Keratinocyte (primary cell): ENCODE results near the gene RNF41. TPM values are rescaled to one million over a fixed set of nuclear protein-coding genes. Genes with fewer than 3 reads are reported as not detected.

ENCODE experiments used
- DNase-seq: peaks from one replicate; pipeline ENCODE4 v3.0.0-alpha.2; 2011; ENCODE audit warnings: low read depth, missing footprints, low spot score
- FAIRE-seq: peaks from 2 replicates; lab custom pipeline; 2011; peaks lifted over from hg19 to GRCh38; lab: Jason Lieb, UNC
- H2AFZ ChIP-seq: 2 replicates; pipeline ENCODE4 v1.6.0; 2012; ENCODE audit warnings: low read length, control low read depth, inconsistent platforms; ENCODE audit not compliant: control insufficient read depth
- H3K27ac ChIP-seq: 2 replicates; pipeline ENCODE4 v1.5.1; 2011; ENCODE audit warnings: low read length; ENCODE audit not compliant: control insufficient read depth, insufficient read depth
- H3K27me3 ChIP-seq: 3 replicates; pipeline ENCODE4 v1.6.0; 2011; ENCODE audit warnings: low read length; ENCODE audit not compliant: control insufficient read depth, insufficient read depth; ENCODE audit errors: extremely low read depth
- H3K36me3 ChIP-seq, 2 experiments: 2 replicates in 1 of 2; 3 replicates in 1 of 2; pipeline ENCODE4 v1.5.1; 2011; ENCODE audit warnings: low read length in 2 of 2, mild to moderate bottlenecking in 1 of 2; ENCODE audit not compliant: control insufficient read depth in 2 of 2, insufficient read depth in 2 of 2; ENCODE audit errors: extremely low read depth in 1 of 2
- H3K4me1 ChIP-seq: 3 replicates; pipeline ENCODE4 v1.5.1; 2011; ENCODE audit warnings: low read length; ENCODE audit not compliant: control insufficient read depth, insufficient read depth; ENCODE audit errors: extremely low read depth
- H3K4me2 ChIP-seq: 3 replicates; pipeline ENCODE4 v1.6.0; 2011; ENCODE audit warnings: low read depth, low read length; ENCODE audit not compliant: control insufficient read depth, insufficient read depth; ENCODE audit errors: extremely low read depth
- H3K4me3 ChIP-seq, 3 experiments: fragments of 200-600 bp in 1 of 3; sonication (generic) in 1 of 3; 2 replicates in 2 of 3; 3 replicates in 1 of 3; pipeline ENCODE4 v1.5.1; 2011 to 2016; ENCODE audit warnings: low read length in 3 of 3, mild to moderate bottlenecking in 3 of 3, control low read depth in 2 of 3, inconsistent platforms in 1 of 3, low read depth in 1 of 3, mixed read lengths in 1 of 3, mixed run types in 1 of 3, moderate library complexity in 1 of 3; ENCODE audit not compliant: control insufficient read depth in 2 of 3, insufficient read depth in 2 of 3; ENCODE audit errors: extremely low read depth in 1 of 3
- H3K79me2 ChIP-seq: 2 replicates; pipeline ENCODE4 v1.6.0; 2012; ENCODE audit warnings: low read length; ENCODE audit not compliant: control insufficient read depth, insufficient read depth
- H3K9ac ChIP-seq: 3 replicates; pipeline ENCODE4 v1.6.0; 2011; ENCODE audit warnings: low read length; ENCODE audit not compliant: control insufficient read depth, insufficient read depth; ENCODE audit errors: extremely low read depth
- H3K9me1 ChIP-seq: 3 replicates; pipeline ENCODE4 v1.6.0; 2011; ENCODE audit warnings: low read length; ENCODE audit not compliant: control insufficient read depth, insufficient read depth; ENCODE audit errors: extremely low read depth
- H3K9me3 ChIP-seq: 2 replicates; pipeline ENCODE4 v1.5.1; 2012; ENCODE audit warnings: low read depth, low read length; ENCODE audit not compliant: control insufficient read depth
- H4K20me1 ChIP-seq: 3 replicates; pipeline ENCODE4 v1.6.0; 2011; ENCODE audit warnings: low read length; ENCODE audit not compliant: control insufficient read depth, insufficient read depth; ENCODE audit errors: extremely low read depth
- EZH2 ChIP-seq: IDR thresholded peaks from one replicate; pipeline ENCODE4 v1.6.1; 2012; ENCODE audit warnings: inconsistent platforms, mild to moderate bottlenecking, low read length, moderate library complexity
- dilution Hi-C: fragments of 300-500 bp; cut with MboI; formaldehyde crosslinking; loops from one replicate; pipeline ENCODE4 v1.7.0; 2020; ENCODE audit warnings: low sequenced_read_pairs; ENCODE audit not compliant: extremely low pct_ligation_motif_present
- polyA plus RNA-seq, 5 experiments: library from polyadenylated mRNA; depleted of rRNA in 3 of 5; stranded (reverse) in 3 of 5; stranded (forward) in 1 of 5; unstranded in 1 of 5; fragments of >200 nt; gene quantifications; 1 replicate in 1 of 5; 2 replicates in 3 of 5; 3 replicates in 1 of 5; pipeline versions ENCODE4 v1.2.1 to v1.2.3, GENCODE V29; 2011 to 2012; ENCODE audit warnings: missing spikeins in 2 of 5, low read depth in 1 of 5, low replicate concordance in 1 of 5
- TF ChIP-seq, protein P1 (sequence below), 3 experiments: IDR thresholded peaks in 1 of 3; conservative IDR thresholded peaks in 1 of 3; optimal IDR thresholded peaks in 1 of 3; 2 replicates in 2 of 3; 3 replicates in 1 of 3; pipeline versions ENCODE3 to v1.5.1; 2011; ENCODE audit warnings: low read length in 3 of 3, mild to moderate bottlenecking in 3 of 3, moderate library complexity in 2 of 3, control low read depth in 1 of 3, inconsistent platforms in 1 of 3; ENCODE audit not compliant: insufficient read depth in 2 of 3; ENCODE audit errors: extremely low read depth in 1 of 3

Gene RNF41
- polyA plus RNA-seq, 1 donor (not counting 4 experiments of a cell fraction or from before 2014, with no cell fraction given), result 42.2 TPM

DNA sequence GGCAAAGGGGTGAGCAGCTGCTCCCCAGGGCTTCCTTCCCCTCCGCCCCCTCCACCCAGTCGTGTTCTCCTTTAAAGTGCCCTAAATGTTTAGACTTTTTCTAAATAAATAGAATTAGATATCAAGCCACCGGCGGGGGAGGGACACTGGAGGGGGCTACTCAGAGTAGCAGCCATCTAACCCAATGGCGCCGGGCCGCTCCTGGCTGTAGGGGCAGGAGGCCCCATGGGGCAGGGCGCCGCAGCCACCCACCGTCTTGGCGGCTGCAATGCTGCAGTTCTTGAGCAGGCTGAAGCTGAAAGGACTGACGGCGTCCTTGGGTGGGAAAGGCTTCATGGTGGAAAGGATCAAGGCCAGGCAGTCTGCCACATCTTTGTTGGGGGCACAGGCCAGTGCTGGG is 21.3 kb upstream of the RNF41 start:
- dilution Hi-C loops, result no loop called here
- no peaks in the 10 kb centered on the region for H3K9me3 ChIP-seq
- FAIRE-seq (no peak), DNase-seq (no peak)
- no peaks in the 10 kb centered on the region for H3K9me1 ChIP-seq
- no peak overlapping the region for H3K4me3 ChIP-seq
- H3K27ac ChIP-seq, result no peak overlapping the region
- no peak overlapping the region for H2AFZ ChIP-seq
- no peak overlapping the region for H3K9ac ChIP-seq
- H3K4me1 ChIP-seq, result no peaks in the 10 kb centered on the region
- no peaks in the 10 kb centered on the region for H3K27me3 ChIP-seq
- H3K36me3 ChIP-seq, result peaks cover 40 to 57% of the 10 kb centered on the region in 2 experiments
- H4K20me1 ChIP-seq, result peaks cover 3% of the 10 kb centered on the region
- no peak for TF ChIP-seq EZH2
- TF ChIP-seq, protein P1, sequence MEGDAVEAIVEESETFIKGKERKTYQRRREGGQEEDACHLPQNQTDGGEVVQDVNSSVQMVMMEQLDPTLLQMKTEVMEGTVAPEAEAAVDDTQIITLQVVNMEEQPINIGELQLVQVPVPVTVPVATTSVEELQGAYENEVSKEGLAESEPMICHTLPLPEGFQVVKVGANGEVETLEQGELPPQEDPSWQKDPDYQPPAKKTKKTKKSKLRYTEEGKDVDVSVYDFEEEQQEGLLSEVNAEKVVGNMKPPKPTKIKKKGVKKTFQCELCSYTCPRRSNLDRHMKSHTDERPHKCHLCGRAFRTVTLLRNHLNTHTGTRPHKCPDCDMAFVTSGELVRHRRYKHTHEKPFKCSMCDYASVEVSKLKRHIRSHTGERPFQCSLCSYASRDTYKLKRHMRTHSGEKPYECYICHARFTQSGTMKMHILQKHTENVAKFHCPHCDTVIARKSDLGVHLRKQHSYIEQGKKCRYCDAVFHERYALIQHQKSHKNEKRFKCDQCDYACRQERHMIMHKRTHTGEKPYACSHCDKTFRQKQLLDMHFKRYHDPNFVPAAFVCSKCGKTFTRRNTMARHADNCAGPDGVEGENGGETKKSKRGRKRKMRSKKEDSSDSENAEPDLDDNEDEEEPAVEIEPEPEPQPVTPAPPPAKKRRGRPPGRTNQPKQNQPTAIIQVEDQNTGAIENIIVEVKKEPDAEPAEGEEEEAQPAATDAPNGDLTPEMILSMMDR (optimal IDR thresholded peaks at IDR 0.05 in 1 of 3, IDR thresholded peaks at IDR 0.05 in 1 of 3, conservative IDR thresholded peaks at IDR 0.05 in 1 of 3; ENCODE audit: extremely low read depth in 1 of 3, insufficient read depth in 2 of 3, low read length in 3 of 3), result no peak
- H3K4me2 ChIP-seq, result no peak overlapping the region
- peaks cover 1% of the 10 kb centered on the region for H3K79me2 ChIP-seq

DNA sequence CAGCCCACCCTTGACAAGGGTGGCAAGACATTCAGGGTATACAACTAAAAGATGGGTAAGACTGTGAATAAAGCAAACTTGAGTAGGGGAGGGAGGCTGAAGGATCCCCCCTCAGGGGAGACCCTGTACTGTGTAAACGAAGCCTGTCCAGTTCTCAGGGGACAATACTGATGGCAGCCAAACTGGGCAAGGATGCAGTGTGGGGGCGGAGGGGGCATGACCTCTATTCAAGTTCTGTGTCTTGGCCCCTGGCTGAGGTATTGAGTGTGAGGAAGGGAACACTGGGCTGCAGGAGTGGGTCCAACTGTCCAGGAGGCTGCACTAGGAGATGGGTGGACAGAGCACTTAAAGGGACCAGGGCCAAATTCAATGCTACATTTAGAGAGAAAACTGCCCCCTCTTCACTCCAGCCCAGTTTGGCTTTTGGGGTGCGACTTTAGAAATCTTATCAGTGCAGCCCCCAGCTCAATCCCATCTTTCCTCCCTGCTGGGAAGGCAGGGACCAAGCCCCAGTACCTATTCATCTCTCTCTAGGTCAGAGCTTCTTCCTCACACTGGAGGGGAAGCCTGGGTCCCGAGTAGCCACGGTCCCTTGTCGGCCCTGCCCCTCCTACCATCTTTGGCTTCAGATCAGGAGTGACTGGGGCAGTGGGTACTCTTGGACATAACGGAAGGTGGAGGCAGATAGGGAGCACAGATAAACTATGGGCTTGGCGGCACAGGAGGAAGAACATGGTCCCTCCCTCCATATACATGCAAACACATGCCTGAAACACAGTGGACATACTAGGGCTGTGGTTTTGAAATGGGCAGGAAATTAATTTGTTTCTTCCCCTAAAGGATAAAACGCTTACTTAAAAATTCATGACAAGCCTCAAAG is 19.9 kb upstream of the RNF41 start:
- peaks cover 3% of the 10 kb centered on the region for H4K20me1 ChIP-seq
- no peak overlapping the region for H3K27ac ChIP-seq
- H3K79me2 ChIP-seq, result no peaks in the 10 kb centered on the region
- peaks cover 32 to 53% of the 10 kb centered on the region in 2 experiments for H3K36me3 ChIP-seq
- no peaks in the 10 kb centered on the region for H3K27me3 ChIP-seq
- no peak overlapping the region for H2AFZ ChIP-seq
- TF ChIP-seq EZH2, result no peak
- TF ChIP-seq, protein P1 (optimal IDR thresholded peaks at IDR 0.05 in 1 of 3, IDR thresholded peaks at IDR 0.05 in 1 of 3, conservative IDR thresholded peaks at IDR 0.05 in 1 of 3; ENCODE audit: extremely low read depth in 1 of 3, insufficient read depth in 2 of 3, low read length in 3 of 3), result no peak
- H3K4me1 ChIP-seq, result no peaks in the 10 kb centered on the region
- DNase-seq (no peak), FAIRE-seq (no peak)
- no peak overlapping the region for H3K4me3 ChIP-seq
- no peaks in the 10 kb centered on the region for H3K9me1 ChIP-seq
- no peak overlapping the region for H3K4me2 ChIP-seq
- H3K9ac ChIP-seq, result no peak overlapping the region
- dilution Hi-C loops, result no loop called here
- H3K9me3 ChIP-seq, result no peaks in the 10 kb centered on the region
